HepG2 (cell line): ENCODE data around the gene PIEZO2. TPM values are rescaled to one million over a fixed set of nuclear protein-coding genes. Genes with fewer than 3 reads are reported as not detected.

Experiments used
- CHD4 ChIP-seq: fragments of 200-600 bp; sonication (generic); IDR thresholded peaks from 2 replicates; pipeline ENCODE4 v1.7.0; 2017; ENCODE audit warnings: mild to moderate bottlenecking, low read length, borderline replicate concordance
- FOXP4 ChIP-seq: sonication (generic); formaldehyde crosslinking; IDR thresholded peaks from 2 replicates; pipeline ENCODE4 v1.4.0; 2020; ENCODE audit warnings: missing genetic modification reagents
- FUBP1 ChIP-seq: sonication (generic); formaldehyde crosslinking; IDR thresholded peaks from 2 replicates; pipeline ENCODE4 v1.5.1; 2020; ENCODE audit warnings: missing genetic modification reagents, mild to moderate bottlenecking, borderline replicate concordance
- GATAD1 ChIP-seq: IDR thresholded peaks from 2 replicates; pipeline ENCODE4 v1.6.1; 2016; ENCODE audit warnings: missing genetic modification reagents, missing compliant biosample characterization
- GRHL1 ChIP-seq: sonication (generic); formaldehyde crosslinking; conservative IDR thresholded peaks from 2 replicates; pipeline ENCODE4 v1.8.0; 2022; ENCODE audit warnings: missing genetic modification reagents
- IKZF5 ChIP-seq: IDR thresholded peaks from 2 replicates; pipeline ENCODE4 v1.6.1; 2018; ENCODE audit warnings: missing genetic modification reagents, mild to moderate bottlenecking, missing compliant biosample characterization
- MTERF4 ChIP-seq: sonication (generic); formaldehyde crosslinking; IDR thresholded peaks from 2 replicates; pipeline ENCODE4 v1.8.0; 2023; ENCODE audit warnings: mild to moderate bottlenecking, missing genetic modification reagents
- RAD51 ChIP-seq: fragments of 450-650 bp; IDR thresholded peaks from 2 replicates; pipeline ENCODE4 v1.6.1; 2016; ENCODE audit warnings: borderline replicate concordance
- RNF219 ChIP-seq: sonication (generic); formaldehyde crosslinking; IDR thresholded peaks from 2 replicates; pipeline ENCODE4 v1.5.0; 2020; ENCODE audit warnings: mild to moderate bottlenecking, missing genetic modification reagents
- SMARCC2 ChIP-seq: fragments of 450-650 bp; IDR thresholded peaks from 2 replicates; pipeline ENCODE4 v1.6.1; 2017; ENCODE audit warnings: antibody characterized with exemption, mild to moderate bottlenecking
- U2AF1 ChIP-seq: fragments of 200-400 bp; formaldehyde crosslinking; optimal IDR thresholded peaks from 2 replicates; pipeline ENCODE3; 2017; ENCODE audit warnings: mild to moderate bottlenecking, low read depth, low read length
- ZNF558 ChIP-seq: sonication (generic); formaldehyde crosslinking; IDR thresholded peaks from 2 replicates; pipeline ENCODE4 v1.9.0; 2022; ENCODE audit warnings: mild to moderate bottlenecking, missing genetic modification reagents, borderline replicate concordance
- ZNF570 ChIP-seq: sonication (generic); formaldehyde crosslinking; IDR thresholded peaks from 2 replicates; pipeline ENCODE4 v1.4.0; 2020; ENCODE audit warnings: mild to moderate bottlenecking, missing genetic modification reagents, borderline replicate concordance
- ZNF780A ChIP-seq: sonication (generic); formaldehyde crosslinking; IDR thresholded peaks from 2 replicates; pipeline ENCODE4 v1.8.0; 2022; ENCODE audit warnings: mild to moderate bottlenecking, missing genetic modification reagents, moderate library complexity
- ZNF800 ChIP-seq: sonication (generic); formaldehyde crosslinking; IDR thresholded peaks from 2 replicates; pipeline ENCODE4 v1.4.0; 2020; ENCODE audit warnings: missing genetic modification reagents
- polyA plus RNA-seq, 8 experiments: library from polyadenylated mRNA; depleted of rRNA in 3 of 8; stranded (reverse) in 7 of 8; unstranded in 1 of 8; fragments of >200 nt; fragmentation: Illumina TruSeq in 4 of 8; extraction: Trizol in 4 of 8; gene quantifications; 2 replicates each; pipeline versions ENCODE4 v1.2.1 to v1.2.3, GENCODE V29; 2011 to 2016; ENCODE audit warnings: low read depth in 4 of 8, missing spikeins in 1 of 8, mixed read lengths in 1 of 8; ENCODE audit not compliant: insufficient read depth in 1 of 8
- total RNA-seq, 5 experiments: library from RNA; depleted of rRNA; stranded (reverse); fragments of >200 nt; fragmentation: Illumina TruSeq; extraction: Trizol; gene quantifications; 2 replicates each; pipeline ENCODE4 v1.2.3, GENCODE V29; 2016; ENCODE audit warnings: low read depth in 1 of 5

Gene PIEZO2
- total and polyA plus RNA-seq, 2 of the 13 experiments (the other 11 are each of a cell fraction or from before 2014, with no cell fraction given), result 15.2 to 27.2 TPM

- no peak for TF ChIP-seq RAD51
- TF ChIP-seq FOXP4, result peak; percentile 40
- no peak for TF ChIP-seq GRHL1
- TF ChIP-seq ZNF558 (CRISPR knock-in tag), result no peak
- TF ChIP-seq RNF219, result no peak
- TF ChIP-seq IKZF5 (CRISPR knock-in tag), result no peak
- TF ChIP-seq ZNF800 (CRISPR knock-in tag), result peak; percentile 92
- TF ChIP-seq ZNF780A (CRISPR knock-in tag), result 0 out of 2 replicates have a peak, but pooled peaks have one; percentile 24
- no peak for TF ChIP-seq MTERF4 (CRISPR knock-in tag)
- no peak for TF ChIP-seq CHD4
- TF ChIP-seq GATAD1 (CRISPR knock-in tag), result no peak
- TF ChIP-seq FUBP1 (CRISPR knock-in tag), result no peak
- no peak; the same call in 1 of the 2 replicates for TF ChIP-seq ZNF570 (CRISPR knock-in tag)
- no peak for TF ChIP-seq SMARCC2
- no peak for TF ChIP-seq U2AF1
These were observed at the start of gene PIEZO2 (continued) for GRCh38 chr18:11149441-11150270.
